Activated CD4-positive, alpha-beta T cell treated with anti-CD3 and anti-CD28 coated beads for 4 hours (primary cell): Measurements from ENCODE around the gene POU2AF1.
A peak's percentile ranks its signal among the peaks of the same experiment; 100 is the strongest.

ENCODE experiments used
- DNase-seq, 2 donors: peaks; one replicate each; pipeline ENCODE4 v3.0.0-alpha.2; 2020

POU2AF1 gene

GRCh38 chr11:111384494-111384893, 5.4 kb upstream of the POU2AF1 start:
- no peak for DNase-seq

- DNase-seq = no peak
Measured at GRCh38 chr11:111382451-111382850, 3.4 kb upstream of the POU2AF1 start.

GRCh38 chr11:111379602-111380136, 594 bp upstream of the POU2AF1 start:
- DNase-seq = peak; percentile 59 to 63

- DNase-seq = no peak
Measured at GRCh38 chr11:111378185-111378860, 752 bp downstream of the POU2AF1 start.

- DNase-seq = no peak
Measured at GRCh38 chr11:111376181-111376871, 2.7 kb downstream of the POU2AF1 start.

- no peak for DNase-seq
Measured at GRCh38 chr11:111373590-111373989, 5.5 kb downstream of the POU2AF1 start.

GRCh38 chr11:111372538-111372937, 6.5 kb downstream of the POU2AF1 start:
- no peak for DNase-seq

- DNase-seq = no peak
Measured at GRCh38 chr11:111370902-111371578, 8.0 kb downstream of the POU2AF1 start.

GRCh38 chr11:111370270-111370901, 8.7 kb downstream of the POU2AF1 start:
- DNase-seq = no peak

GRCh38 chr11:111368285-111368560, 10.9 kb downstream of the POU2AF1 start:
- DNase-seq = no peak

GRCh38 chr11:111367411-111368284, 11.4 kb downstream of the POU2AF1 start:
- DNase-seq = no peak

GRCh38 chr11:111366560-111367410, 12.3 kb downstream of the POU2AF1 start:
- no peak for DNase-seq

GRCh38 chr11:111365722-111366559, 13.1 kb downstream of the POU2AF1 start:
- no peak for DNase-seq

- DNase-seq = no peak
Measured at GRCh38 chr11:111364503-111364902, 14.6 kb downstream of the POU2AF1 start.

- no peak for DNase-seq
Measured at GRCh38 chr11:111363985-111364384, 15.1 kb downstream of the POU2AF1 start.

GRCh38 chr11:111362887-111363411, 16.1 kb downstream of the POU2AF1 start:
- no peak for DNase-seq

GRCh38 chr11:111361874-111362273, 17.2 kb downstream of the POU2AF1 start:
- DNase-seq = no peak

- no peak for DNase-seq
Measured at GRCh38 chr11:111361052-111361801, 17.8 kb downstream of the POU2AF1 start.
